GM12873 (cell line): Measurements from ENCODE around the gene IGSF21.

Experiments
- TF ChIP-seq, protein P1 (sequence below): IDR thresholded peaks from 2 replicates; pipeline ENCODE4 v1.5.1; 2012; ENCODE audit warnings: low read depth, mild to moderate bottlenecking, moderate library complexity, low read length, control low read depth; ENCODE audit not compliant: insufficient read depth; ENCODE audit errors: missing control alignments

IGSF21 gene

DNA sequence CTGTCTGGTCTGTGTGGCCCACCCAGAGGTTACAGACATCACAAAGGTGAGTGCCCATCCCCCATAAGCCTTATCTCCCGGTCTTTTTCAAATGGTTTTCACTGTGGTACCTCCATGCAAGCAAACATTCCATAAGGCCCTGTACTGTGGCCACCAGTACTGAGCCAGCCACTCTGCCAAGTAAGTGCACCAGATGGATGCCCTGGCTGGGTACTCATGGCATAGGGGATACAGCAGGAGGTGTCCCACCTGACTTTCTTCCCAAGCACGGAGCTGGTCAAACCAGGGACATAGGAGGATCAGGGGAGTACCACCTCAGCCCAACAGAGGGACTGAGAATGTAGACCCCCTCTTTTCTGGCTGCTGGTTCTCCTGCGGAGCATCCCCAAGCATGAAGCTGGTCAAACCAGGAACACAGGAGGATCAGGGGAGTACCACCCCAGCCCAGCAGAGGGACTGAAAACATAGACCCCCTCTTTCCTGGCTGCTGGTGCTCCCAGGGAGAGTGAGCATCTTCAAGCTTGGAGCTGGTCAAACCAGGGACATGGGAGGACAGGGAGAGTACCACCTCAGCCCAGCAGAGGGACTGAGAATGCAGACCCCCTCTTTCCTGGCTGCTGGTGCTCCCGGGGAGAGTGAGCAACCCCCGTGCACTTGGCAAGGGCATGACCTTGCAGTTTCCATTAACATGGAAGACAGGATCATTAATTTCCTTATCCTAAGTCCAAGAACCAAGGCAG is 291.4 kb downstream of the IGSF21 start:
- TF ChIP-seq, protein P1, sequence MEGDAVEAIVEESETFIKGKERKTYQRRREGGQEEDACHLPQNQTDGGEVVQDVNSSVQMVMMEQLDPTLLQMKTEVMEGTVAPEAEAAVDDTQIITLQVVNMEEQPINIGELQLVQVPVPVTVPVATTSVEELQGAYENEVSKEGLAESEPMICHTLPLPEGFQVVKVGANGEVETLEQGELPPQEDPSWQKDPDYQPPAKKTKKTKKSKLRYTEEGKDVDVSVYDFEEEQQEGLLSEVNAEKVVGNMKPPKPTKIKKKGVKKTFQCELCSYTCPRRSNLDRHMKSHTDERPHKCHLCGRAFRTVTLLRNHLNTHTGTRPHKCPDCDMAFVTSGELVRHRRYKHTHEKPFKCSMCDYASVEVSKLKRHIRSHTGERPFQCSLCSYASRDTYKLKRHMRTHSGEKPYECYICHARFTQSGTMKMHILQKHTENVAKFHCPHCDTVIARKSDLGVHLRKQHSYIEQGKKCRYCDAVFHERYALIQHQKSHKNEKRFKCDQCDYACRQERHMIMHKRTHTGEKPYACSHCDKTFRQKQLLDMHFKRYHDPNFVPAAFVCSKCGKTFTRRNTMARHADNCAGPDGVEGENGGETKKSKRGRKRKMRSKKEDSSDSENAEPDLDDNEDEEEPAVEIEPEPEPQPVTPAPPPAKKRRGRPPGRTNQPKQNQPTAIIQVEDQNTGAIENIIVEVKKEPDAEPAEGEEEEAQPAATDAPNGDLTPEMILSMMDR, result peak; percentile 10

DNA sequence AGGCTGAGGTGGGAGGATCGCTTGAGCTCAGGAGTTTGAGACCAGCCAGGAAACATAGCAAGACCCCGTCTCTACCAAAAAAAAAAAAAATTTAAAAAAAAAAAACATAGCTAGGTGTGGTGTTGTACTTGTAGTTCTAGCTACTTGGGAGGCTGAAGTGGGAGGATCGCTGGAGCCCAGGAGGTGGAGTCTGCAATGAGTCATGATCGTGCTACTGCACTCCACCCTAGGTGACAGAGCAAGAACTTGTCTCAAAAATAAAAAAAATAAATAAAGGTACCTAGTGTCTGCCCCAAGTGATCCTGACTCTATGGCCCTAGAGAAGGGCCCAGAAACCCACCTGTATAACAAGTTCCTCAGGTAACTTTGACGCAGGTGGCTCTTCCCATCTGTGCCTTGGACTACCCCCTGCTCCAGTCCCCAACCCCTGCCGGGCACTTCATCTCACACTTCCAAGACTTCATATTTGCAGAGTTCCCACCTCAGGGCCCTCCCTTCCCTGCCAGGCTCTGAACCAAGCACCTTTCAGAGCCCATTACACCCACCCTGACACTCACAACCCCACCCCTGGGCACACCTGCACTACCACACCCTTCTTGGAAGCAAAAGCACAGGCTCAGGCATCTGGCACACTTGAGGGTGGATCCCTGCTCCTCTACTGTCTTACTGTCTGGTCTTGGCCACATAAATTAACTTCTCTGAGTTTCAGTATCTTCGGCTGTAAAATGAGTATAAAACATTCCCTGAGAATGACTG is 292.9 kb downstream of the IGSF21 start:
- TF ChIP-seq, protein P1, result no peak

DNA sequence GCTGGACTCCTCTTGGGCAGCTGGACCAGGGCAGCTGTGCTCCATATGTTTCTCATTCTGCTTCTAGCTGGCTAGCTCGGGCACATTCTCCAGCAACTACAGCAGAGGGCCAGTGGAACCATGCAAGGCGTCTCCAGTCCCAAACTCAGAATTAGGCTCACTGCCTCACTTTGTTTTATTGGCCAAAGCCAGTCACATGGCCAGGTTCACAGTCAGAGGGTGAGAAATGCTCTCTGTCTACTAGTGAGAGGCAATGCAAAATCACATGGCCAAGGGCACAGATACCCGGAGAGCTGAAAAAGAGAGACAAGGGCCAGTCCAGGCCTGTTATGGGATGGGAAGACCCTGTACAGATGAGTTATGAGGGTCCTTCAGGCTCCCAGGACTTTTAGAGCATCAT is 294.3 kb downstream of the IGSF21 start:
- TF ChIP-seq, protein P1, result no peak

DNA sequence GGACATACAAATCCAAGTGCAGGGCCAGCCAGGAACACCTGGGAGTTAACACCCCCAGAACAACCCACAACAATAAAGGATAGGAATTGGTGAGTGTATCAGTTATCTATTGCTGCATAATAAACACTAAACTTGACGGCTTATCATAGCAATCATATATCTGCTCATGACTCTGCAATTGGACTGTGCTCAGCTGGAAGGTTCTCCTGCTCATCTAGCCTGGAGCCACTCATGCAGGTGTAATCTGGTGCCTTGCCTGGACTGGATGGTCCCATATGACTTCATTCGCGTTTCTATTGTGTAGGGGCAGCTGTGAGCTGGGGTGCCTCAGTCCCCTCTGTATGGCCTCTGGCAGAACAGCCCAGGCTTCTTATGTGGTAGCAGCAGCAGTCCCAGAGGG is 296.9 kb downstream of the IGSF21 start:
- TF ChIP-seq, protein P1, result no peak

DNA sequence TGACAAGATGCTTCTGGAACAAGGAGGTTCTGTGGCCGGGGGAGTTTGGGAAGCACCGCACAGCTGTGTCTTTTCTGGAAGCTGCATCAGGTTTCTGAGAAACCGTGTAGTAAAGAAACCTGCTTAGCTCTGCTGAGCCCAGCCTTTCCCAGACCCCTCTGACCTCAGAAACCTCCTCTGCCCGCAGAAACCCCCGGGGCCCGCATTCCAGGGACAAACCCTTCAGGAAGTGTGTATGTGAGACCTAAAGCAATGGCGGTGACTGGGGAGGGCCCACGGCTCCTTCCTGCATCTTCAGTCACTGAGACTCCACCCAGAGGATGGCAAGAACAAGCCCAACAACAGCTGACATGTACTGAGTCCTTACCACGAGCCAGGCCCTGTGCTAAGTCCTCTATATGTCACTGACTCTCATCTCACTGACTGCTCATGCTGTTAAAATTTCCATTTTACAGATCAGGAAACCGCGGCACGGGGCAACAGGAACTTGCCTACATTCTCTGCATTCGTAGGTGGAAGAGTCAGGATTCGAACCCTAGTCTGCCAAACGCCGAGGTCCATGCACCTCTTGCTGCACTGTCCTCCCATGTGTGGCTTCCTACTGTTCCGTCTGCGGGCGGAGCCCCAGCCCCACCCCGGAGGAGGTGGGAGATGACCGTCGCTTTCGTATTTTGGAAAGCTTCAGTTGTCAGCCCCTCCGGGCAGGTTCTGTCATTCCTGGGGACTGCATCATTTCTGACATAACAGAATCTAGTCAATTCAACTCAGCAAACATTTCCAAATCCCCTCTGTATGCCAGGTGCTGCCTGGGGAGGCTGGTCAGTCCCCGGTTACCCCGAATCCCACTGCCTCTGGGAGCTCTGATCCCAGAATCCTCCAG is 299.8 kb downstream of the IGSF21 start:
- TF ChIP-seq, protein P1, result no peak

DNA sequence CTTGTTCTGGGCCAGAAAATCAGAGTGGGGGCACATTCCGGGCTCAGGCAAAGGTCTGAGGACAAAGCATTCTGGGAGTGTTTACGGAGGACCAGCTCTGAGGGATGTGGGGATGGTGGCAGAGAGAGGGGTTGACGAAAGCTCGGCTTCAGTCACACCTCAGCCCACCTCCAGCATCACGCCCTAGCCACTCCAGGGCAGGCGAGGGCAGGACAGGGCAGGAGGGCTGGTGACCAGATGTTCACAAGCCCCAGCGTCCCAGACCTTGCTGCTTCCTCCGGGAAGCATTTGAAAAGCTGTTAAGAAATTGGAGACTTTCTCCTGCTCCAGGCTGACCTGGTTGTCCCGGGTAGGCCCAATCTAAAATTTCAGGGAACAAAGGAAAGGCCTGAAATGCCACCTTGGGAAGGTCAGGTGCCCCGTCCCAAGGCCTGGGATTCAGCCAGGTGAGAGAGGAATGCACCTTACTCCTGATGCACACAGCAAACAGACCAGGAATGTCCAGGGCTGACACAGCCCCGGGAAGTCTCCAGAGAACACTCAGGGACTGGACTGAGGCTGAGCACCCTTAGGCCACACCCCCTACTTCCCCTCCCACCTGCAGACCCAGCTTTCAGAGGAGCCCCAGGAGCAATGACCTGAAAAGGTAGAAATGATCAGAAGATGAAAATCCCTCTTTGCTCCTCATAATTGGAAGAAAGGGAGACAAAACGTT is 301.2 kb downstream of the IGSF21 start:
- TF ChIP-seq, protein P1, result no peak
